GM19239 (cell line): ENCODE data around the gene ZSCAN30.

Experiments
- DNase-seq: peaks from one replicate; pipeline ENCODE4 v3.0.0; 2011; ENCODE audit warnings: low spot score; ENCODE audit not compliant: insufficient read length
- FAIRE-seq: peaks from 2 replicates; lab custom pipeline; 2011; peaks lifted over from hg19 to GRCh38; lab: Jason Lieb, UNC

The ZSCAN30 gene

DNA sequence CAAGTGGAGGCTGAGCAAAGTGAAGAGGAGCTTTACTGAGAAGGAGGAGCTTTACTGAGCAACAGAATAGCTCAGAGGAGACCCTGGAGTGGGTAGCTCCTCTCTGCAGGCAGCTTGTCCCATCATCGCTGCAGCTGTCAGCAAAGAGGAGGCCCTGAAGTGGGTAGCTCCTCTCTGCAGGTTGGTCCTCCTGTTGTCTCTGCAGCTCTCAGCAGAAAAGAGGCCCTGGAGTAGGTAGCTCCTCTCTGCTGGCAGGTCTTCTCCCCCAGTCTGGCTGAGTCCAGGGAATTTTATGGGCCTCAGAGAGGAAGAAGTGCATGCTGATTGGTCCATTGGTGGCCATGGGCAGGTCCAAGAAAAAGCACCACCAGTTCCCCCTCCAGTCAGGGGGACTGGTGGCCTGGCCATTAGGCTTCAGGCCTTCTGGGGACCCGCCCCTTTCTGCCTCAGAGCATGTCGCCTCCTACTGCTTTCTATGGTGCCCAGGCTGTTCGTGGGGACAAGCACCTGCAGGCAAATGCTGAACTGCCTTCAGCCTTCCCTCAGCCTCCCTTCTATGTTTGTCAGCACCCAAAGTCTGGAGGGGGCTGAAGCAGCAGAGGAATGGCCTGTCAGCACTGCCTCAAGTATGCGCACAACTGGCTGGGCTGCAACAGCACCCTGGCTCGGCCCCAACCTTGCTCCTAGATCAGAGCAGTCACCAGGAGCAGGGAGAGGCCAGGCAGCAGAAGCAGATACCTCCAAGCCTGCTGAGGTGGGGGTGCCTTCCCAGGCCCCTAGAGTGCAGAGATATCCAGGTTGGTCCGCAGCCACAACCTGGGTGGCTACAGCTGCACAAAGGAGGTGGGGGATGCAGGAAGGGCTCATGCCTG lies 5.9 kb downstream of the ZSCAN30 start:
- DNase-seq (no peak), FAIRE-seq (no peak)

DNA sequence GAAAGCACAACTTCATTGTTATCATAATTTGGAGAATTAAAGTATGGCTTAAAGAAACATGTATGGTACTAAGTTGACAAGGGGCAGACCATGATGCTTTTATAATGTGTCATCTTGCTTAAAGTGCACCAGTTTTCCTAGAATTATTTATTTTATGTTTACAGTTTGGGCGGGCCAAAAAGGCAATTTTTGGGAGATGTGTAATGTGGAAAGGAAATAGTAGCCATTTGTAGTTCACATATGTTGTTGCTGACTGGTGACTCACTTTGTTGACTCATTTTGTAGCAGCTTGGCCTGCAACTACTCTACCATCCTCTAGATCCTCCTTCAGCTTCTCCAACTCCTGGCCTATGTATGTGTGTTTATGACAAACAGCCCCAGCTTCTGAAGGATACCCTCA lies 7.7 kb downstream of the ZSCAN30 start:
- DNase-seq (no peak), FAIRE-seq (no peak)

DNA sequence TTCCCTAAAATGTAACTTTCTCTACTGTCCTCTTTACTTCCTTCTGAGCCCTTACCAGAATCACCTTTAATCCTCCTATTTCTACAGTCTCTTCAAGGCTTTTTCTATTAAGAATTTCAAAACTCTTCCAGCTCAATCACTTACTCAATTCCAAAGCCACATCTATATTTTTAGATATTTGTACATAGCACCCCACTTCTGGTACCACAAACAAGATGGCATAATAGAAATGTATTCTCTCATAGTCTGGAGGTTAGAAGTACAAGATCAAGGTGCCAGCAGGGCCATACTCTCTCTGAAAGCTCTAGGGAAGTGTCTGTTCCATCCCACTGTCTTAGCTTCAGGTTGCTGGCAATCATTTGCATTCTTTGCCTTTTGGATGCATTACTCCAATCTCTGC lies 11.1 kb downstream of the ZSCAN30 start:
- DNase-seq (no peak), FAIRE-seq (no peak)

DNA sequence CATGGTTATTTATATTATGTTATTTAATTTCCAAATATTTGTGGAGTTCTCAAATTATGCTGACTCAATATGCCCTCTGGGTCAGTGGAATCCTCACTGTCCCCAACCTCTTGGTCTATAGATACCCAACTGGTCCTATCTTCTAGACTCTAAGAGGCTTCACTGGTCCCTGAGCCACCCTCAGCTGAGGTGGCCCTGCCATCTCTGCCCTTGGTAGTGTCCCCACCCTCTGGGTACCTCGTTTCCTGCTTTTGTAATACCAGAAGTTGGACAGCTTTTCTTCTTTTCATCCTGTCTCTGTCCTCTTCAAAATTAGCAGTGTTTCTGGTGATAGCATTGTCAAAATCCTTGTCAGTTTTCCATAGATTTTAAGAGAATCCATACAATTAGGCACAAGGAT lies 11.9 kb downstream of the ZSCAN30 start:
- no peak for FAIRE-seq
- DNase-seq = no peak

GRCh38 chr18:35277633-35278032 lies 12.4 kb downstream of the ZSCAN30 start:
- no peak for DNase-seq
- FAIRE-seq = no peak

- DNase-seq (no peak), FAIRE-seq (no peak)
These were observed 13.8 kb downstream of the ZSCAN30 start for GRCh38 chr18:35276267-35276666.

DNA sequence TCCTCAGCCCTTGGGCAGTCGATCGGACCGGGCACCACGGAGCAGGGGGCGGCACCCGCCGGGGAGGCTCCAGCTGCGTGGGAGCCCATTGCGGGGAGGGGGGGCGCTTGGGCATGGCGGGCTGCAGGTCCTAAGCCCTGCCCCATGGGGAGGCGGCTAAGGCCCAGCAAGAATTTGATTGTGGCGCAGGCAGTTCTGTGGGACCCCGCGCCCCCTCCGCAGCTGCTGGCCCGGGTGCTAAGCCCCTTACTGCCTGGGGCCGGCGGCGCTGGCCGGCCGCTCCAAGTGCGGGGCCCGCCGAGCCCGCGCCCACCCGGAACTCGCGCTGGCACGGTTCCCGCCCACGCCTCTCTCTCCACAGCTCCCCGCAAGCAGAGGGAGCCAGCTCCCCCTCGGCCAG lies 18.4 kb downstream of the ZSCAN30 start:
- DNase-seq = no peak
- no peak for FAIRE-seq

DNA sequence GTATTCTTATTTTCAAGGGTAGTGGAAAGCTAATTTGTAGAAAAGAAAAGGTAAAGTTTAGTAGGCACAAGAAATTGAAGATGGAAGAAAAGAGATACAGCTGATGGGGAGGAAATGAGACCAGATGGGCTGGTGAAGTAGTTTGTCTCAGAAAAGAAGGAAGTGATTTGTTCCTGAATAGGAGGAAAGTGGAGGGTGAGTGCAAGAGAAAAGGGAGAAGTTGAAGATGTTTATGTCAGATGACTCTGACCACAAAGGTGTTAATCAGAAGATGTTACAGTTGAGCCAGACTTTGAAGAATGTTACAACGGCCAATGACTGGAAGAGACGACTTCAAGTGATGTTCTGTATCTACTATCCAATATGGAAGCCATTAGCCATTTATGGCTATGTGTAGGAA lies 21.2 kb downstream of the ZSCAN30 start:
- FAIRE-seq (no peak), DNase-seq (no peak)

DNA sequence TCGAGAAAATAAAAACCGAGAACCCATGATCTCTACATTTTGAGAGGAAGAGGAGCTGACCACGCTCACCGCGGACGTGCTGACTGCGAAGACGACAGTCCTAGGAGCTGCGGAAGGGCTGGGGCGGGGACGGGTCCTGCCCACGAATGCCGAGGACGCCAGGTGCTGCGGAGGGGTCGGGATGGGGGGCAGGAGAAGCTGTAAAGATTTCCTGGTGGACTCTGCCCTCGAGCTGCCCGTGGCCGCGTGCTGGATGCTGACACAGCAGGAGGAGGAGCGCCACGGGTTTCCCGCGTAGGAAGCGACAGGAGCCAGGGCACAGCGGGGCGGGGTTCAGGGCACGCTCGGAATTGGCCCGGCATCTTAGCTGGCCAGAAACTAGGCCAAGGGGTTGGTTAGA lies 22.2 kb downstream of the ZSCAN30 start:
- FAIRE-seq = no peak
- no peak for DNase-seq

DNA sequence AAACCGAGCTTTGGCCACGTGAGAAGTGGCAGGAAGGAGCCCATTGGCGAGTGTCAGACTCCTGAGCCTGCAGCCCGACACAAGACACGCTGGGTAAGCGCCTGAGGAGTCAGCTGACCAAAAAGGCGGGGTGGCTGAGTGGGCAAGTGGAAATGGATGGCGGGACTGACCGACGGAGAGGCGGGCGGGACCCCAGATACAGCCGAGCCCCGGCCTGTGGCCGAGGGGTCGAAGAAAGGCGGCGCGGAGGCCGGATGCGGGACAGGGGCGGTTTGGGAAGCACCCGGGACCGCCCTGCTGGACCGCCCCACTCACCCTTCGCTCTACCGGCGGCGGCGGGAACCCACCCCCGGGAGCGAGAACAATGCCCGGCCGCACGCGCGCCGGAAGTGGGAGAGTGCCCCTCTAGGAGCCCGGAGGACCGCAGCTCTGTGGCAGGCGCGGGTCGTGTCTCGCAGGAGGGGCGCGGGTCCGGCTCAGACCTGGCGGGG lies 22.8 kb downstream of the ZSCAN30 start:
- DNase-seq = peak; percentile 27
- FAIRE-seq = no peak

DNA sequence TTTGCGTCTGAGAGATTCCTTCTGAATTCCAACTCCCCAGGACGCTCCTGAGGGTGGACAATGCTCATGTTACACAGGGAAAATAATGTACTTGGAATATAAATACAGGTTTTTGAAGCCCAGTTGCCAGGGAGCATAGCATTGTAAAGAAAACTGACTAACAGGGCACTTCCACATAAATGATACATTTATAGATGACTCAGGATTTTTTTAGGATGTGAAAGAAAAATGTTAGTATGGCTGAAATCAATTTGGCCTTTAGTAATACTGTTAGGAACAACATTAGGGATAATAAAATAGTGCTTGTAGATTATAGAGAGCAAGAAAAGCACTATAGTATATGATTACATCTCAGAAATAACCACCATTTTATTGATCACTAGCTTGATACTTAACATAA lies 25.6 kb downstream of the ZSCAN30 start:
- no peak for FAIRE-seq
- no peak for DNase-seq

DNA sequence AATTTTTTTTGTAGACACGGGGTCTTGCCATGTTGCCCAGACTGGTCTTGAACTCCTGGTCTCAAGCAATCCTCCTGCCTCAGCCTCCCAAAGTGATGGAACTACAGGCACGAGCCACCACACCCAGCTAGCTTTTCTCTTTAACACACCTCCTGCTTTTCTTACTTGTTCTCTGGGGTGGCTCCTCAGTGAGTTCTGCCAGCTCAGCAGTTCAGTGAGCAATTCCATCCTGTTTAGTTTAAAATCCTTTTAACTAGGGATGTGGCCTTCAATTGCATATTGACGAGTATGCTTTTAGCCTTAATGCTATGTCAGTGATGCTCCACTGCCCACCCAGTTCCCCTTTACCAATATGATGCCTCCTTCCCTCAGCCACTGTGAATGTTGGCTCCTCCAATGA lies 33.1 kb downstream of the ZSCAN30 start:
- FAIRE-seq (no peak), DNase-seq (no peak)

GRCh38 chr18:35253655-35254287 lies 36.3 kb downstream of the ZSCAN30 start:
- no peak for DNase-seq
- no peak for FAIRE-seq

- FAIRE-seq (no peak), DNase-seq (no peak)
These were observed 37.6 kb downstream of the ZSCAN30 start for GRCh38 chr18:35252466-35252865.

DNA sequence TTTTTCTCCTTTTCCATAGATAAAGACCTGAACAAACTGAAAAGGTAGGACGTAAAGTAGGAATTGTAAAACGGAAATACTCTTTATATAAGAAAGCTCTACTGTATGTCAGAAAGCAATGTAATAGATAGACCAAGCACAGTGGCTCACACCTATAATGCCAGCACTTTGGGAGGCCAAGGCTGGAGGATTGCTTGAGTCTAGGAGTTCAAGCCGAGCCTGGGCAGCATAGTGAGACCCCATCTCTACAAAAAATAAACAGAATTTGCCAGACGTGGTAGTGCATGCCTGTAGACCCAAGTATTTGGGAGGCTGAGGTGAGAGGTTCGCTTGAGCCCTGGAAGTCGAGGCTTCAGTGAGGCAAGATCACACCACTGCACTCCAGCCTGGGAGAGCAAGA lies 41.6 kb downstream of the ZSCAN30 start:
- no peak for FAIRE-seq
- DNase-seq = no peak

- FAIRE-seq (no peak), DNase-seq (no peak)
These were observed 42.4 kb downstream of the ZSCAN30 start for GRCh38 chr18:35247412-35248249.

DNA sequence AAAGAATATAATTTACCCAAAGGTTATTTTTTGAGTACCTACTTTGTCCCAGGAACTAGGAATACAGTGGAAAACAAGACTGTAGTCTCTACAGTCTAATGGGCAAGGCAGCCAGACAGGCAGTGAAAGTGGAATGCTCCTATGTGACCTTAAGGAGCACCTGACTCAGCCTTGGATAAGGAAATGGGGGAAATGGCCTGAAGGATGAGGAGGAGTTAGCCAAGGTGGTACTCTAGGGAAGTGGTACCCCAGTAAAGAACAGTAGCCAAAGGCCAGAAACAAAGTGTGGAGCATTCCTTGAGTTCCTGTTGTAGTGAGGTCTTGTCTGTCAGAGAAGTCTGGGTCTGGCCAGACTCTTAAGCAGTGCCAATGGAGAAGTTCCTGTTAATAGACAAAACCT lies 43.2 kb downstream of the ZSCAN30 start:
- FAIRE-seq (no peak), DNase-seq (no peak)

- DNase-seq (no peak), FAIRE-seq (no peak)
These were observed 44.2 kb downstream of the ZSCAN30 start for GRCh38 chr18:35245719-35246317.

- DNase-seq = no peak
- FAIRE-seq = no peak
These were observed 45.4 kb downstream of the ZSCAN30 start for GRCh38 chr18:35244671-35245070.

GRCh38 chr18:35242426-35242825 lies 47.6 kb downstream of the ZSCAN30 start:
- FAIRE-seq = no peak
- no peak for DNase-seq
